ENCODE data around the gene RANBP3. TPM values are rescaled to one million over a fixed set of nuclear protein-coding genes. Genes with fewer than 3 reads are reported as not detected.
"Not testable (repeated sequence)": the region's sequence is repeated elsewhere in the genome, so short reads cannot be mapped to it uniquely, and the experiment has no call there.

The RANBP3 gene
- total RNA-seq, 3 donors from 2014 or later (not counting 1 experiment from before 2014, with no cell fraction given), result 73.9 to 95.2 (median 89.7) TPM

- TF ChIP-seq CTCF (IDR thresholded peaks at IDR 0.05), result no peak
- peaks cover 4% of the 10 kb centered on the region for H3K36me3 ChIP-seq (ENCODE audit: control insufficient read depth, insufficient read depth, low read length)
- Mint-ChIP-seq H3K27ac (peak overlapping the region; percentile 3 to 6), H3K4me1 (peaks cover 55 to 88% of the 10 kb centered on the region in 2 donors), H3K9me3 (no peaks in the 10 kb centered on the region), H3K27me3 (ENCODE audit: low read depth in 2 of 2) (no peaks in the 10 kb centered on the region), H3K4me3 (no peak overlapping the region), H3K36me3 (no peaks in the 10 kb centered on the region)
- DNase-seq, result no peak
- intact Hi-C loops (cut with micrococcal nuclease), result no loop called here
- H3K4me1 ChIP-seq (ENCODE audit: control insufficient read depth, insufficient read depth, low read length), result peaks cover 62% of the 10 kb centered on the region
- WGBS (ENCODE audit: insufficient coverage), result 96% methylated on average over 9 of the region's 9 CpGs
- H3K27ac ChIP-seq (ENCODE audit: low read length), result no peak overlapping the region
- ATAC-seq, result no peak
- no peak overlapping the region for H3K4me3 ChIP-seq (ENCODE audit: low read length)
- no peaks in the 10 kb centered on the region for H3K27me3 ChIP-seq (ENCODE audit: control insufficient read depth, insufficient read depth, low read length)
- H3K9me3 ChIP-seq (ENCODE audit: control insufficient read depth, insufficient read depth, low read length), result no peaks in the 10 kb centered on the region
These were observed 11.0 kb downstream of the RANBP3 start for GRCh38 chr19:5966941-5967340.

- Mint-ChIP-seq H3K4me1 (peaks cover 55 to 86% of the 10 kb centered on the region in 2 donors), H3K4me3 (no peak overlapping the region), H3K27ac (peak overlapping the region; percentile 3 to 6), H3K36me3 (no peaks in the 10 kb centered on the region), H3K9me3 (no peaks in the 10 kb centered on the region), H3K27me3 (ENCODE audit: low read depth in 2 of 2) (no peaks in the 10 kb centered on the region)
- intact Hi-C loops (cut with micrococcal nuclease), result no loop called here
- H3K36me3 ChIP-seq (ENCODE audit: control insufficient read depth, insufficient read depth, low read length), result peaks cover 4% of the 10 kb centered on the region
- DNase-seq, result no peak
- no peak for ATAC-seq
- 85% methylated on average over 8 of the region's 8 CpGs for WGBS (ENCODE audit: insufficient coverage)
- no peak for TF ChIP-seq CTCF (IDR thresholded peaks at IDR 0.05)
- H3K27me3 ChIP-seq (ENCODE audit: control insufficient read depth, insufficient read depth, low read length), result no peaks in the 10 kb centered on the region
- H3K4me1 ChIP-seq (ENCODE audit: control insufficient read depth, insufficient read depth, low read length), result peaks cover 63% of the 10 kb centered on the region
- no peaks in the 10 kb centered on the region for H3K9me3 ChIP-seq (ENCODE audit: control insufficient read depth, insufficient read depth, low read length)
- H3K4me3 ChIP-seq (ENCODE audit: low read length), result no peak overlapping the region
- H3K27ac ChIP-seq (ENCODE audit: low read length), result no peak overlapping the region
These were observed 11.7 kb downstream of the RANBP3 start for GRCh38 chr19:5966215-5966614.

GRCh38 chr19:5964816-5965565 lies 12.9 kb downstream of the RANBP3 start:
- ATAC-seq (no peak), DNase-seq (peak in 1 of 2 donors; percentile 48)
- no peaks in the 10 kb centered on the region for H3K9me3 Mint-ChIP-seq
- no peaks in the 10 kb centered on the region for H3K36me3 Mint-ChIP-seq
- no peak for TF ChIP-seq CTCF (IDR thresholded peaks at IDR 0.05)
- Histone ChIP-seq H3K27ac (ENCODE audit: low read length) (no peak overlapping the region), H3K9me3 (ENCODE audit: control insufficient read depth, insufficient read depth, low read length) (no peaks in the 10 kb centered on the region), H3K36me3 (ENCODE audit: control insufficient read depth, insufficient read depth, low read length) (peaks cover 4% of the 10 kb centered on the region), H3K27me3 (ENCODE audit: control insufficient read depth, insufficient read depth, low read length) (no peaks in the 10 kb centered on the region), H3K4me1 (ENCODE audit: control insufficient read depth, insufficient read depth, low read length) (peaks cover 69% of the 10 kb centered on the region), H3K4me3 (ENCODE audit: low read length) (no peak overlapping the region)
- H3K4me3 Mint-ChIP-seq, result no peak overlapping the region
- intact Hi-C loops (cut with micrococcal nuclease), result no loop called here
- 83% methylated on average over 4 of the region's 5 CpGs for WGBS (ENCODE audit: insufficient coverage)
- H3K27me3 Mint-ChIP-seq (ENCODE audit: low read depth in 2 of 2), result no peaks in the 10 kb centered on the region
- H3K27ac Mint-ChIP-seq, result peak overlapping the region; percentile 64 to 94
- H3K4me1 Mint-ChIP-seq, result peaks cover 67 to 93% of the 10 kb centered on the region in 2 donors

GRCh38 chr19:5963855-5964254 lies 14.1 kb downstream of the RANBP3 start:
- Mint-ChIP-seq H3K36me3 (no peaks in the 10 kb centered on the region), H3K9me3 (no peaks in the 10 kb centered on the region), H3K4me1 (peaks cover 69 to 93% of the 10 kb centered on the region in 2 donors), H3K27me3 (ENCODE audit: low read depth in 2 of 2) (no peaks in the 10 kb centered on the region), H3K27ac (peak overlapping the region; percentile 94 to 96), H3K4me3 (no peak overlapping the region)
- Histone ChIP-seq H3K9me3 (ENCODE audit: control insufficient read depth, insufficient read depth, low read length) (no peaks in the 10 kb centered on the region), H3K27ac (ENCODE audit: low read length) (peak overlapping the region; percentile 24), H3K4me1 (ENCODE audit: control insufficient read depth, insufficient read depth, low read length) (peaks cover 78% of the 10 kb centered on the region), H3K27me3 (ENCODE audit: control insufficient read depth, insufficient read depth, low read length) (no peaks in the 10 kb centered on the region), H3K36me3 (ENCODE audit: control insufficient read depth, insufficient read depth, low read length) (peaks cover 4% of the 10 kb centered on the region), H3K4me3 (ENCODE audit: low read length) (no peak overlapping the region)
- 96% methylated on average over 7 of the region's 7 CpGs for WGBS (ENCODE audit: insufficient coverage)
- no peak for ATAC-seq
- intact Hi-C loops (cut with micrococcal nuclease), result no loop called here
- no peak for TF ChIP-seq CTCF (IDR thresholded peaks at IDR 0.05)
- no peak for DNase-seq

GRCh38 chr19:5963259-5963658 lies 14.7 kb downstream of the RANBP3 start:
- H3K9me3 Mint-ChIP-seq; intact Hi-C loops (cut with micrococcal nuclease); H3K4me3 ChIP-seq (ENCODE audit: low read length): not testable (repeated sequence)

More at GRCh38 chr19:5963259-5963658, 14.7 kb downstream of the RANBP3 start:
- peak overlapping the region; percentile 94 to 96 for H3K27ac Mint-ChIP-seq
- H3K36me3 ChIP-seq (ENCODE audit: control insufficient read depth, insufficient read depth, low read length); ATAC-seq; H3K27me3 ChIP-seq (ENCODE audit: control insufficient read depth, insufficient read depth, low read length); H3K9me3 ChIP-seq (ENCODE audit: control insufficient read depth, insufficient read depth, low read length); H3K36me3 Mint-ChIP-seq; DNase-seq; H3K27me3 Mint-ChIP-seq (ENCODE audit: low read depth in 2 of 2): not testable (repeated sequence)
- Histone ChIP-seq H3K4me1 (ENCODE audit: control insufficient read depth, insufficient read depth, low read length) (peaks cover 79% of the 10 kb centered on the region), H3K27ac (ENCODE audit: low read length) (peak overlapping the region; percentile 73)
- peak overlapping the region; percentile 21 for H3K4me3 Mint-ChIP-seq
- peaks cover 64 to 90% of the 10 kb centered on the region in 2 donors for H3K4me1 Mint-ChIP-seq
- 93% methylated on average over 6 of the region's 6 CpGs for WGBS (ENCODE audit: insufficient coverage)

Data from natural killer cell (primary cell).